HepG2 (cell line): ENCODE measurements around the gene PPP1R7. TPM values are rescaled to one million over a fixed set of nuclear protein-coding genes. Genes with fewer than 3 reads are reported as not detected.

Source experiments
- ATAC-seq: fragments of 200-7000 bp; cut with Tn5 transposase; 3 replicates; pipeline ENCODE4 v1.9.1; 2020; ENCODE audit warnings: mild to moderate bottlenecking, moderate library complexity
- BruUV-seq: library from RNA; stranded (reverse); fragments of 400-500 nt; replicated peaks from 2 replicates; lab custom pipeline; 2021; lab: Mats Ljungman, UMichigan
- CTCF ChIA-PET: fragments of 300-600 bp; formaldehyde crosslinking; extraction: SDS; loops from one replicate; lab custom pipeline; 2021; ENCODE audit warnings: low total read pairs, inconsistent platforms, low intra/inter-chr PET ratio; lab: Yijun Ruan, JAX
- POLR2A ChIA-PET: fragments of 350-600 bp; sonication (Branson Sonifier 250); formaldehyde crosslinking; loops from one replicate; lab custom pipeline; 2020; ENCODE audit warnings: antibody characterized with exemption, inconsistent platforms; lab: Yijun Ruan, JAX
- DNase-seq: peaks from one replicate; pipeline ENCODE4 v3.0.0-alpha.2; 2015; ENCODE audit warnings: low spot score
- FAIRE-seq: peaks from 3 replicates; lab custom pipeline; 2011; peaks lifted over from hg19 to GRCh38; lab: Jason Lieb, UNC
- H2AFZ ChIP-seq: one replicate; pipeline ENCODE4 v1.6.1; 2011; ENCODE audit warnings: low read length, inconsistent platforms
- H3K27ac ChIP-seq: fragments of 300-600 bp; 3 replicates; pipeline ENCODE4 v1.8.0; 2011; ENCODE audit warnings: mixed run types, mild to moderate bottlenecking, mixed read lengths, low read length, inconsistent platforms; ENCODE audit not compliant: insufficient read depth; ENCODE audit errors: extremely low read length
- H3K27me3 ChIP-seq, 2 experiments: fragments of 200-600 bp in 1 of 2; 2 replicates in 1 of 2; 3 replicates in 1 of 2; pipeline versions ENCODE4 v1.6.0 to v1.8.0; 2011; ENCODE audit warnings: low read length in 2 of 2, mild to moderate bottlenecking in 2 of 2, moderate library complexity in 2 of 2, inconsistent platforms in 1 of 2; ENCODE audit not compliant: insufficient read depth in 2 of 2, control insufficient read depth in 1 of 2
- H3K36me3 ChIP-seq, 2 experiments: fragments of 200-600 bp in 1 of 2; replicated peaks in 1 of 2; 2 replicates in 1 of 2; 3 replicates in 1 of 2; pipeline versions ENCODE4 v1.5.1 to v1.8.0; 2011; ENCODE audit warnings: low read length in 2 of 2, inconsistent platforms in 1 of 2; ENCODE audit not compliant: insufficient read depth in 2 of 2, control insufficient read depth in 1 of 2
- H3K4me1 ChIP-seq: 2 replicates; pipeline ENCODE4 v1.5.1; 2012; ENCODE audit warnings: low read length, inconsistent platforms; ENCODE audit not compliant: insufficient read depth
- H3K4me2 ChIP-seq: 2 replicates; pipeline ENCODE4 v1.6.0; 2011; ENCODE audit warnings: low read depth, low read length, inconsistent platforms
- H3K4me3 ChIP-seq, 3 experiments: fragments of 200-600 bp in 1 of 3; sonication (generic), shearing (Covaris generic) in 1 of 3; replicated peaks in 1 of 3; 2 replicates each; pipeline ENCODE4 v1.5.1; 2011 to 2016; ENCODE audit warnings: low read length in 3 of 3, inconsistent platforms in 2 of 3, low read depth in 2 of 3, mild to moderate bottlenecking in 2 of 3, control low read depth in 1 of 3, mixed read lengths in 1 of 3; ENCODE audit not compliant: insufficient read depth in 1 of 3
- H3K79me2 ChIP-seq: one replicate; pipeline ENCODE4 v1.6.1; 2011; ENCODE audit warnings: low read length, inconsistent platforms; ENCODE audit not compliant: insufficient read depth
- H3K9ac ChIP-seq: 2 replicates; pipeline ENCODE4 v1.6.0; 2011; ENCODE audit warnings: mild to moderate bottlenecking, low read depth, low read length, inconsistent platforms; ENCODE audit not compliant: insufficient read depth
- H3K9me3 ChIP-seq: 2 replicates; pipeline ENCODE4 v1.5.1; 2012; ENCODE audit warnings: mild to moderate bottlenecking, low read length
- H4K20me1 ChIP-seq: 2 replicates; pipeline ENCODE4 v1.6.0; 2011; ENCODE audit warnings: inconsistent platforms, mild to moderate bottlenecking, low read length, moderate library complexity; ENCODE audit not compliant: insufficient read depth
- ADNP ChIP-seq: sonication (generic); formaldehyde crosslinking; IDR thresholded peaks from 2 replicates; pipeline ENCODE4 v1.4.0; 2020; ENCODE audit warnings: missing genetic modification reagents
- BRF2 ChIP-seq: sonication (generic); formaldehyde crosslinking; IDR thresholded peaks from 2 replicates; pipeline ENCODE4 v1.8.1; 2022; ENCODE audit warnings: mild to moderate bottlenecking, missing genetic modification reagents
- CHD4 ChIP-seq: fragments of 200-600 bp; sonication (generic); IDR thresholded peaks from 2 replicates; pipeline ENCODE4 v1.7.0; 2017; ENCODE audit warnings: mild to moderate bottlenecking, low read length, borderline replicate concordance
- FOSL1 ChIP-seq: sonication (generic); formaldehyde crosslinking; IDR thresholded peaks from 2 replicates; pipeline ENCODE4 v1.9.0; 2021; ENCODE audit warnings: missing genetic modification reagents, borderline replicate concordance
- GTF2F1 ChIP-seq: fragments of 150-350 bp; IDR thresholded peaks from 2 replicates; pipeline ENCODE4 v1.6.1; 2014; ENCODE audit warnings: low read length
- RFX1 ChIP-seq: fragments of 450-650 bp; IDR thresholded peaks from 2 replicates; pipeline ENCODE4 v1.6.1; 2017
- SCMH1 ChIP-seq: sonication (generic); formaldehyde crosslinking; IDR thresholded peaks from 2 replicates; pipeline ENCODE4 v1.9.0; 2021; ENCODE audit warnings: missing genetic modification reagents, mild to moderate bottlenecking, borderline replicate concordance
- SIX1 ChIP-seq: sonication (generic); formaldehyde crosslinking; IDR thresholded peaks from 2 replicates; pipeline ENCODE4 v1.4.0; 2020; ENCODE audit warnings: missing genetic modification reagents, borderline replicate concordance
- ZBTB10 ChIP-seq: sonication (generic); formaldehyde crosslinking; IDR thresholded peaks from 2 replicates; pipeline ENCODE4 v1.4.0; 2020; ENCODE audit warnings: missing genetic modification reagents, borderline replicate concordance
- ZNF788 ChIP-seq: sonication (generic); formaldehyde crosslinking; IDR thresholded peaks from 2 replicates; pipeline ENCODE4 v1.5.0; 2020; ENCODE audit warnings: mild to moderate bottlenecking, missing genetic modification reagents, borderline replicate concordance
- ZNF816 ChIP-seq: sonication (generic); formaldehyde crosslinking; IDR thresholded peaks from 2 replicates; pipeline ENCODE4 v1.8.0; 2022; ENCODE audit warnings: missing genetic modification reagents, mild to moderate bottlenecking, borderline replicate concordance
- WGBS: methylation state at CpG from one replicate; pipeline ENCODE4 v1.1.6; 2017; ENCODE audit warnings: low lambda C conversion rate; 5-methylcytosine and 5-hydroxymethylcytosine counted together
- in situ Hi-C: cut with HindIII; loops from 2 replicates; pipeline ENCODE4 v1.10.0; 2017; ENCODE audit warnings: low pct_unique_long_range_greater_than_20kb; ENCODE audit not compliant: extremely low pct_ligation_motif_present
- intact Hi-C: fragments of 100-400 bp; cut with micrococcal nuclease; formaldehyde crosslinking; loops from one replicate; pipeline ENCODE4 v1.10.0; 2022; ENCODE audit not compliant: unreplicated experiment
- polyA plus RNA-seq, 8 experiments: library from polyadenylated mRNA; depleted of rRNA in 3 of 8; stranded (reverse) in 7 of 8; unstranded in 1 of 8; fragments of >200 nt; fragmentation: Illumina TruSeq in 4 of 8; extraction: Trizol in 4 of 8; gene quantifications; 2 replicates each; pipeline versions ENCODE4 v1.2.1 to v1.2.3, GENCODE V29; 2011 to 2016; ENCODE audit warnings: low read depth in 4 of 8, missing spikeins in 1 of 8, mixed read lengths in 1 of 8; ENCODE audit not compliant: insufficient read depth in 1 of 8
- total RNA-seq, 5 experiments: library from RNA; depleted of rRNA; stranded (reverse); fragments of >200 nt; fragmentation: Illumina TruSeq; extraction: Trizol; gene quantifications; 2 replicates each; pipeline ENCODE4 v1.2.3, GENCODE V29; 2016; ENCODE audit warnings: low read depth in 1 of 5

PPP1R7 gene
- total and polyA plus RNA-seq, 2 of the 13 experiments (the other 11 are each of a cell fraction or from before 2014, with no cell fraction given) = 33.3 to 67.9 TPM

DNA sequence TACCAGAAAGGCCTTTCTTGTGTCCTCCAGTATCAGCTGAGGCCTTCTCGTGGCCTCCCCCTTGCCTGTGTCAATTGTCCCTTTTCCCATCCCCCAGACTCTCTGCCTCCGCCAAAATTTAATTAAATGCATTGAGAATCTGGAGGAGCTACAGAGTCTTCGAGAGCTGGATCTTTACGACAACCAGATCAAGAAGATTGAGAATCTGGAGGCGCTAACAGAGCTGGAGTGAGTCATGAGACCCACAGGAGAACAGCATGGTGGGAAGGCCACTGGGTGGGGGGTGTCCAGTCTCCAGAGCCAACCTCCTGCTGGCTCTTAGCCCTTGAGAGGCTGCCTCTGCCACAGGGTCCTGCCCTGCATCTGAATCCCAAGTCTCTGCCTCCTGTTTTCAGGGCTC, 8.8 kb downstream of the PPP1R7 start:
- H3K9me3 ChIP-seq = no peaks in the 10 kb centered on the region
- no peak overlapping the region for H3K4me3 ChIP-seq
- FAIRE-seq = no peak
- BruUV-seq = no TSS peak
- 95% methylated on average over 5 of the region's 5 CpGs for WGBS
- H2AFZ ChIP-seq = no peak overlapping the region
- H4K20me1 ChIP-seq = no peaks in the 10 kb centered on the region
- peaks cover 20 to 55% of the 10 kb centered on the region in 2 experiments for H3K36me3 ChIP-seq
- no peak overlapping the region for H3K9ac ChIP-seq
- H3K27me3 ChIP-seq = no peaks in the 10 kb centered on the region
- POLR2A ChIA-PET = no interaction called here
- no peaks in the 10 kb centered on the region for H3K4me1 ChIP-seq
- intact Hi-C loops (no loop called here), in situ Hi-C loops (no loop called here)
- no peak for ATAC-seq
- CTCF ChIA-PET = no interaction called here
- no peaks in the 10 kb centered on the region for H3K79me2 ChIP-seq
- no peak for DNase-seq
- H3K4me2 ChIP-seq = no peak overlapping the region
- no peak for TF ChIP-seq ZNF788
- TF ChIP-seq CHD4 = no peak
- TF ChIP-seq SCMH1 = no peak
- TF ChIP-seq RFX1 = no peak
- no peak for TF ChIP-seq SIX1 (CRISPR knock-in tag)
- H3K27ac ChIP-seq = no peak overlapping the region

GRCh38 chr2:241160318-241160717, 10.1 kb downstream of the PPP1R7 start:
- Histone ChIP-seq H2AFZ (no peak overlapping the region), H3K36me3 (peaks cover 20 to 50% of the 10 kb centered on the region in 2 experiments), H3K9ac (no peak overlapping the region), H3K4me3 (no peak overlapping the region), H3K4me1 (no peaks in the 10 kb centered on the region), H3K4me2 (no peak overlapping the region), H3K27me3 (no peaks in the 10 kb centered on the region), H3K79me2 (no peaks in the 10 kb centered on the region), H3K9me3 (no peaks in the 10 kb centered on the region), H4K20me1 (no peaks in the 10 kb centered on the region), H3K27ac (no peak overlapping the region)
- ChIA-PET POLR2A (no interaction called here), CTCF (no interaction called here)
- in situ Hi-C loops = no loop called here
- TF ChIP-seq FOSL1 (CRISPR knock-in tag) (no peak), GTF2F1 (no peak), ZBTB10 (CRISPR knock-in tag) (no peak), BRF2 (CRISPR knock-in tag) (no peak), ADNP (no peak), ZNF816 (CRISPR knock-in tag) (no peak)
- DNase-seq (no peak), ATAC-seq (no peak), FAIRE-seq (no peak)
- BruUV-seq = no TSS peak
- intact Hi-C loops = no loop called here
- 96% methylated on average over 7 of the region's 7 CpGs for WGBS
